Neural cell (in vitro differentiated cells): ENCODE results near the gene PRKCZ.

Experiments used
- EZH2 ChIP-seq: fragments of 200-600, 300-800 bp; shearing (Covaris generic), sonication (generic); IDR thresholded peaks from 2 replicates; pipeline ENCODE4 v1.6.1; 2014; ENCODE audit warnings: antibody characterized with exemption, low read length, borderline replicate concordance, mild to moderate bottlenecking; ENCODE audit not compliant: insufficient read depth, poor library complexity, severe bottlenecking
- MXI1 ChIP-seq: fragments of 450-650 bp; conservative IDR thresholded peaks from 2 replicates; pipeline ENCODE4 v1.6.1; 2014; ENCODE audit warnings: antibody characterized with exemption, mild to moderate bottlenecking; ENCODE audit not compliant: poor library complexity, severe bottlenecking
- POLR2AphosphoS5 ChIP-seq: IDR thresholded peaks from 2 replicates; pipeline ENCODE4 v1.6.1; 2012
- RAD21 ChIP-seq: fragments of 450-650 bp; conservative IDR thresholded peaks from 2 replicates; pipeline ENCODE4 v1.6.1; 2014; ENCODE audit warnings: antibody characterized with exemption, mild to moderate bottlenecking, moderate library complexity
- REST ChIP-seq: IDR thresholded peaks from 2 replicates; pipeline ENCODE4 v1.6.1; 2012; ENCODE audit warnings: borderline replicate concordance
- TAF1 ChIP-seq: IDR thresholded peaks from 2 replicates; pipeline ENCODE4 v1.6.1; 2012; ENCODE audit warnings: low read depth
- TF ChIP-seq, protein P1 (sequence below): fragments of 450-650 bp; IDR thresholded peaks from 2 replicates; pipeline ENCODE4 v1.5.1; 2014; ENCODE audit warnings: antibody characterized with exemption, mild to moderate bottlenecking, moderate library complexity; ENCODE audit not compliant: poor library complexity, severe bottlenecking

- no peak for TF ChIP-seq POLR2AphosphoS5
- no peak for TF ChIP-seq TAF1
- TF ChIP-seq, protein P1, sequence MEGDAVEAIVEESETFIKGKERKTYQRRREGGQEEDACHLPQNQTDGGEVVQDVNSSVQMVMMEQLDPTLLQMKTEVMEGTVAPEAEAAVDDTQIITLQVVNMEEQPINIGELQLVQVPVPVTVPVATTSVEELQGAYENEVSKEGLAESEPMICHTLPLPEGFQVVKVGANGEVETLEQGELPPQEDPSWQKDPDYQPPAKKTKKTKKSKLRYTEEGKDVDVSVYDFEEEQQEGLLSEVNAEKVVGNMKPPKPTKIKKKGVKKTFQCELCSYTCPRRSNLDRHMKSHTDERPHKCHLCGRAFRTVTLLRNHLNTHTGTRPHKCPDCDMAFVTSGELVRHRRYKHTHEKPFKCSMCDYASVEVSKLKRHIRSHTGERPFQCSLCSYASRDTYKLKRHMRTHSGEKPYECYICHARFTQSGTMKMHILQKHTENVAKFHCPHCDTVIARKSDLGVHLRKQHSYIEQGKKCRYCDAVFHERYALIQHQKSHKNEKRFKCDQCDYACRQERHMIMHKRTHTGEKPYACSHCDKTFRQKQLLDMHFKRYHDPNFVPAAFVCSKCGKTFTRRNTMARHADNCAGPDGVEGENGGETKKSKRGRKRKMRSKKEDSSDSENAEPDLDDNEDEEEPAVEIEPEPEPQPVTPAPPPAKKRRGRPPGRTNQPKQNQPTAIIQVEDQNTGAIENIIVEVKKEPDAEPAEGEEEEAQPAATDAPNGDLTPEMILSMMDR, result no peak
- TF ChIP-seq REST, result no peak
- no peak for TF ChIP-seq EZH2
- TF ChIP-seq MXI1, result no peak
- TF ChIP-seq RAD21, result no peak
These were observed 181.5 kb downstream of the PRKCZ start for GRCh38 chr1:2231532-2232254.
